Globus pallidus (tissue), 1 donor: ENCODE measurements around the gene NUDT8.
A peak's percentile ranks its signal among the peaks of the same experiment; 100 is the strongest.
"Not testable (repeated sequence)": the region's sequence is repeated elsewhere in the genome, so short reads cannot be mapped to it uniquely, and the experiment has no call there.

ENCODE experiments used
- DNase-seq: peaks from one replicate; pipeline ENCODE4 v3.0.0-alpha.2; 2015; ENCODE audit warnings: low spot score

Gene NUDT8

GRCh38 chr11:67588899-67589415, 40.8 kb downstream of the NUDT8 start:
- DNase-seq: not testable (repeated sequence)

GRCh38 chr11:67588136-67588503, 41.6 kb downstream of the NUDT8 start:
- DNase-seq: no peak

- DNase-seq: no peak
Observed at GRCh38 chr11:67586568-67587250, 43.0 kb downstream of the NUDT8 start.

- no peak for DNase-seq
Observed at GRCh38 chr11:67585911-67586310, 43.8 kb downstream of the NUDT8 start.

- DNase-seq: no peak
Observed at GRCh38 chr11:67584881-67585873, 44.6 kb downstream of the NUDT8 start.

- DNase-seq: peak; percentile 54
Observed at GRCh38 chr11:67584205-67584880, 45.4 kb downstream of the NUDT8 start.

- DNase-seq: peak; percentile 90
Observed at GRCh38 chr11:67583247-67584204, 46.2 kb downstream of the NUDT8 start, which contains the start of gene GSTP1. GSTP1 (plus strand) TSS chr11:67583812; CDS start chr11:67583844, 32 bp downstream.

GRCh38 chr11:67582011-67582410, 47.7 kb downstream of the NUDT8 start:
- DNase-seq: no peak

GRCh38 chr11:67581469-67581868, 48.3 kb downstream of the NUDT8 start:
- no peak for DNase-seq

GRCh38 chr11:67577951-67578350, 51.8 kb downstream of the NUDT8 start:
- no peak for DNase-seq
